GM12873 (cell line): ENCODE results near the gene PLEKHG5.
A peak's percentile ranks its signal among the peaks of the same experiment; 100 is the strongest.

Experiments
- TF ChIP-seq, protein P1 (sequence below): IDR thresholded peaks from 2 replicates; pipeline ENCODE4 v1.5.1; 2012; ENCODE audit warnings: low read depth, mild to moderate bottlenecking, moderate library complexity, low read length, control low read depth; ENCODE audit not compliant: insufficient read depth; ENCODE audit errors: missing control alignments

Gene PLEKHG5

DNA sequence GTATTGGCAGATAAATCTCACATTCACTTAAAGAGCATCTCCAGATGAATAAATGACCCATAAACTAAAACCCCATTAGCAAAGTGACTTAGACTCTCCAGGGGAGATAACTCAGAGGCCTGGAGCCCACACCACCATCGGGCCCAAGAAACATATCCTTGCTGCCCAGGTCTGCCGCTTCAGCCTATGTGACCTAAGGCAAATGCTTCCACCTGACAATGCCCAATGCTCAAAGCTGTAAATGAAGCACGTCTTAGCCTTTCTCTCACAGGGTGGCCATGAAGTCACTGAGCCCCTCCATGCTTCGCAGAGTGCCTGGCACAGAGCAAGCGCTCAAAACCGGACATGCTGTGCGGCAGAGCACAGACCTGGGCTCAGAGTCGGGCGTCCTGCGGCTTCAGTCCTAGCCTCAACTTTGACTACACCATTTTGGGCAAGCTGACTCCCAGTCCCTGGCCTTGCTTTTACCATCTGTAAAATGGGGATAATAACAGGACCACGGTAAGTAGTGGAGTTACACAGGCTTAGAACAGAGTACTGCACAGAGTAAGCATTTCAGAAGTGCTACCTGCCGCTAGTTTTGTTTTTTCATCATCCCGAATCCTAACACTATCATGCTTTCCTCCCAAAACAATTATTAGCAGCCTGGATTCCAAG lies 39.2 kb upstream of the PLEKHG5 start:
- TF ChIP-seq, protein P1, sequence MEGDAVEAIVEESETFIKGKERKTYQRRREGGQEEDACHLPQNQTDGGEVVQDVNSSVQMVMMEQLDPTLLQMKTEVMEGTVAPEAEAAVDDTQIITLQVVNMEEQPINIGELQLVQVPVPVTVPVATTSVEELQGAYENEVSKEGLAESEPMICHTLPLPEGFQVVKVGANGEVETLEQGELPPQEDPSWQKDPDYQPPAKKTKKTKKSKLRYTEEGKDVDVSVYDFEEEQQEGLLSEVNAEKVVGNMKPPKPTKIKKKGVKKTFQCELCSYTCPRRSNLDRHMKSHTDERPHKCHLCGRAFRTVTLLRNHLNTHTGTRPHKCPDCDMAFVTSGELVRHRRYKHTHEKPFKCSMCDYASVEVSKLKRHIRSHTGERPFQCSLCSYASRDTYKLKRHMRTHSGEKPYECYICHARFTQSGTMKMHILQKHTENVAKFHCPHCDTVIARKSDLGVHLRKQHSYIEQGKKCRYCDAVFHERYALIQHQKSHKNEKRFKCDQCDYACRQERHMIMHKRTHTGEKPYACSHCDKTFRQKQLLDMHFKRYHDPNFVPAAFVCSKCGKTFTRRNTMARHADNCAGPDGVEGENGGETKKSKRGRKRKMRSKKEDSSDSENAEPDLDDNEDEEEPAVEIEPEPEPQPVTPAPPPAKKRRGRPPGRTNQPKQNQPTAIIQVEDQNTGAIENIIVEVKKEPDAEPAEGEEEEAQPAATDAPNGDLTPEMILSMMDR: no peak

DNA sequence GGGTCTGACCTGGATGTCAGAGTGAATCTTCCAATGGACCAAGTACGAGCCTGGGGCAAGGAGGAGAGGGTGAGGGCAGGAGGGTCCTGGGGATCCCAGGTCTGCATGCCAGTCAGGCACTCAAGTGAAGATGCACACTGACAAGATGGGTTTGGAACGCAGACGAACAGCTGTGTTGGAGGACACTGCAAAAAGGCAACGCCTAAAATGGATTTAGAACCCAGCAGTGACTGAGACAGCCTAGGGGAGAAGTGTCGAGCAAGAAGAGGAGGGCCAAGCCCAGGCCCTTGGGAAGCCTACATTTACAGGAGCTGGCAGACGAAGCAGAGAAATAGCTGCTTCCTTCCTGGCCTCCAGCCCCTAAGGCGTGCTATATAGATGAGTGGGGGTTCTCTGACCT lies 37.0 kb upstream of the PLEKHG5 start:
- TF ChIP-seq, protein P1: no peak

DNA sequence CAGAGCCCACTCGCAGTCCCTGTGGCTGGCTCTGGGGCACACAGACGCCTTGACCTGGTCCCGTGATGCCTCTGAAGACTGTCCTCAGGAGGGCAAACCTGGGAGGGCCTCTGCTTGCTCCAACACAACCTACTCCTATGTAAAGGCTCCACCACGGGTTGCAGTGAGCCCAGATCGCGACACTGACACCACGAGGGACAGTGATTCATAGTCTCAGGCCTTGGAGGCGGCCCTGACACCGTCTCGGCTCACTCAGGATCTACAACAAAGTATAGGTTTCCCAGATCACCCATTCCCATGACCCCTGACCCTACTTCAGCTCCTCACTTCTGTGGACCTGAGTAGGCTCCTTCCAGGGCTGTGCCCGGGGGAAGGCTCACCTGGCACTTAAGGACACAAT lies 34.8 kb upstream of the PLEKHG5 start:
- TF ChIP-seq, protein P1: no peak

DNA sequence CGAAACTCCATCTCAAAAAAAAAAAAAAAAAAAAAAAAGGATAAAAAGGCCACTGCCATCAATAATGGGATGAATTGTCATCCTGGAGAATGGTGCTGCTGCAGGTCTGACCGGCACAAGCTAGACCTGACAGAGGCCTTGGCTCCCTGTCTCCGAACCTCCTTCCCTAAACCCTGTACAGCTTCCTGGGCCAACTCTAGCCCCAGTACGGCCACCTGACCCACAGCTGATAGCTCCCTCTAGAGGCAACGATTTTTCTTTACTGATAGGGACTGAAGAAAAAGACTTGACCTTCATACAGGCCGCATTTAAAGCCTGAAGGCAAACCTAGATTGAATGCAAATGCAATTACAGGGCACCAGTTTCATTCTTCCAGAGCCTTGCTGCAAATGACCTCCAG lies 32.1 kb upstream of the PLEKHG5 start:
- TF ChIP-seq, protein P1: peak; percentile 47

DNA sequence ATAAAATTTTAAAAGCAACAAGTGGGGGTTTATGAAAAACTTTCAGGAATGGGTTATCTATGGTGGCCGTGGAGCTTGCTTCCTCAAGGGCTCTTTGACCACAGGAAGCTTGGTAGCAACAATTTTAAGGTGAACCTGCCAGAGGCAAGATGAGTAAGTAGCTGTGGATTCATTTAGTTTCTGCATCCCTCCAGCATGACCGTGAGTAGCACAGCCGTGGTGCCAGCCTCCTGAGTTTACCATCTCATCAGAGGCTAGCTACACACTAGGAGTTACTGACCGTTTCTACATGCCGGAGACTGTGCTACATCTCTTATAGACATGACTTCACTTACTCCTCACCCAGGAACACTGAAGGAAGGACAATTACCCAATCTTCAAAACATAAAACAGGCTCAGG lies 30.1 kb upstream of the PLEKHG5 start:
- TF ChIP-seq, protein P1: no peak

DNA sequence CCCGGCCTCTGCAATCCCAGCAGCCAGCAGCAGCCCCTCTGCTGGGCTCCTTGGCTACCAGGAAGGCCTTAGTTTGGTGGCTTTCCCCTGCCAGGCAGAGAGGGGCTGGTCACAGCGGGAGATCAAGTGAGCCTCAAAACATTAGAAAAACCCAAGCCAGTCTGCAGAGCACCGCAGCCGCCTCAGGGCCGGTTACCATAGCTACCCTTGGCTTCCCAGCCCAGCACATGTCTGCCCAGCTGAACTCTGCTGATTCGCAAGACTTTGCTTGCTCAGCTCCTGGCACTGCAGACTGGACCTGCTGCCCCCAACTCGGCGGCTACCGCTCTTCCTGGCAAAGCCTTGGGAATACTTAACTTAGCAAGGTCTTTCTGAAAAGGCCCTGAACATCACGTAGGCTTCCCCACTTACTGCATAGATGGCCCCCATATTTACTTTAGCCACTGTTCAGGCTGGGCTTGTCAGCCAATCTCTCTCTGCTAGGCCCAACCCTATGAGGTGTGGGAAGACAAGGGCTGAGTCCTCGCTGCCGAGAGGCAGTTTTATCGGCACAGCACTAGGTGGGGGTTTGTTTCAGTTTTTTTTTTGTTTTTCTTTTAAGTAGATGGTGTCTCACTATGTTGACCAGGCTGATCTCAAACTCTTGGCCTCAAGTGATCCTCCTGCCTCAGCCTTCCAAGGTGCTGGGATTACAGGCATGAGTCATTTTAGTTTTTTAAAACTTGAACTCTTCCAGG lies 28.6 kb upstream of the PLEKHG5 start:
- TF ChIP-seq, protein P1: no peak

DNA sequence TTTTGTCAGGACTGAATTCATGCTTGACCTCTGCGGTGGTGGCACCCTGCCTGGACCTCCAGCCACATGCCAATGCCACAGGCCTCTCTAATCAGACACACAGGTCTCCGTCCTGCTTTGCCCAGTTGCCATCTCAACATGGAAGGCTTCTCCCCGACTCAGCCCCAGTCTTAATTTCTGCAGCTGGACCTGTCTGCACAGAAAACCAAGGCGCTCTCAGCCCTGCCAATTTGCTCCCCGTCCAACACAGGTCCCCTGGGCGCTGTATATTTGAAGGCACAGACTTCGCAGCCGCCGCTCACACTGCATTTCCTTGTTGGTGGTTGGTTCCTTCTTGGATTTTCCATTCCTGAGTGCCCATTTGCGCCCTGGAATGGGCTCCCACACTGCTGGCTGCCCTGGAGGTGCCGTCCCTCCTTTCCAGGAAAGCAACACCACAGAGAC lies 28.0 kb upstream of the PLEKHG5 start:
- TF ChIP-seq, protein P1: no peak
